Spinal cord (tissue), 10 donors: Measurements from ENCODE around the gene SLC25A45. TPM values are rescaled to one million over a fixed set of nuclear protein-coding genes. Genes with fewer than 3 reads are reported as not detected.
A peak's percentile ranks its signal among the peaks of the same experiment; 100 is the strongest.
"Not testable (repeated sequence)": the region's sequence is repeated elsewhere in the genome, so short reads cannot be mapped to it uniquely, and the experiment has no call there.

Source experiments
- DNase-seq, 6 donors: peaks; one replicate each; pipeline versions ENCODE4 v3.0.0 to v3.0.0-alpha.2; 2013 to 2015; ENCODE audit warnings: low spot score in 6 of 6, low read depth in 4 of 6
- H3K27ac ChIP-seq: one replicate; pipeline ENCODE4 v1.5.1; 2013; ENCODE audit warnings: low read depth, low read length, control low read depth
- H3K27me3 ChIP-seq: one replicate; pipeline ENCODE4 v1.6.1; 2013; ENCODE audit warnings: low read length; ENCODE audit not compliant: control insufficient read depth, insufficient read depth
- H3K36me3 ChIP-seq: one replicate; pipeline ENCODE4 v1.6.1; 2013; ENCODE audit warnings: low read length; ENCODE audit not compliant: control insufficient read depth, insufficient read depth
- H3K4me1 ChIP-seq: one replicate; pipeline ENCODE4 v1.6.1; 2013; ENCODE audit warnings: low read length; ENCODE audit not compliant: control insufficient read depth, insufficient read depth
- H3K4me3 ChIP-seq: one replicate; pipeline ENCODE4 v1.5.1; 2013; ENCODE audit warnings: low read depth, low read length, control low read depth
- H3K9me3 ChIP-seq: one replicate; pipeline ENCODE4 v1.6.1; 2013; ENCODE audit warnings: low read length; ENCODE audit not compliant: control insufficient read depth, insufficient read depth
- WGBS: methylation state at CpG from one replicate; pipeline ENCODE4 v1.1.5; 2013; ENCODE audit warnings: missing lambda C conversion rate; ENCODE audit not compliant: insufficient coverage; 5-methylcytosine and 5-hydroxymethylcytosine counted together
- polyA plus RNA-seq, 2 donors: library from polyadenylated mRNA; unstranded; fragments of 120-200 nt; gene quantifications; one replicate each; pipeline ENCODE4 v1.2.1, GENCODE V29; 2013; ENCODE audit not compliant: insufficient read length in 2 of 2
- total RNA-seq, 2 donors: library from RNA; depleted of rRNA in 1 of 2; stranded (reverse); fragments of 120-200 nt in 1 of 2; fragments of >200 nt in 1 of 2; gene quantifications; one replicate each; pipeline versions ENCODE4 v1.2.3 to v1.2.4, GENCODE V29; 2013 to 2014
- donor health status: healthy.

The SLC25A45 gene
- total and polyA plus RNA-seq, 4 donors, result 1.8 to 3.7 (median 2.7) TPM

GRCh38 chr11:65353900-65354264, 28.6 kb downstream of the SLC25A45 start:
- Histone ChIP-seq H3K27me3 (peaks cover 4% of the 10 kb centered on the region), H3K4me3 (peak overlapping the region; percentile 71), H3K4me1 (peaks cover 42% of the 10 kb centered on the region), H3K9me3 (no peaks in the 10 kb centered on the region), H3K27ac (peak overlapping the region; percentile 92), H3K36me3 (peaks cover 45% of the 10 kb centered on the region)
- WGBS, result 6% methylated on average over 11 of the region's 16 CpGs
- DNase-seq, result no peak

- H3K9me3 ChIP-seq, result no peaks in the 10 kb centered on the region
- H3K27ac ChIP-seq, result peak overlapping the region; percentile 92
- WGBS, result 65% methylated on average over 5 of the region's 7 CpGs
- peaks cover 4% of the 10 kb centered on the region for H3K27me3 ChIP-seq
- H3K4me1 ChIP-seq, result peaks cover 42% of the 10 kb centered on the region
- H3K4me3 ChIP-seq, result peak overlapping the region; percentile 71
- DNase-seq, result no peak
- peaks cover 51% of the 10 kb centered on the region for H3K36me3 ChIP-seq
Observed at GRCh38 chr11:65353376-65353775, 29.1 kb downstream of the SLC25A45 start.

GRCh38 chr11:65352783-65353182, 29.7 kb downstream of the SLC25A45 start:
- H3K4me3 ChIP-seq, result no peak overlapping the region
- no CpG with 5 or more reads among the region's 3 CpGs for WGBS
- peaks cover 56% of the 10 kb centered on the region for H3K36me3 ChIP-seq
- no peaks in the 10 kb centered on the region for H3K9me3 ChIP-seq
- H3K27me3 ChIP-seq, result peaks cover 4% of the 10 kb centered on the region
- DNase-seq, result peak in 2 of 6 donors; percentile 46 to 76
- peaks cover 42% of the 10 kb centered on the region for H3K4me1 ChIP-seq
- H3K27ac ChIP-seq, result no peak overlapping the region

DNA sequence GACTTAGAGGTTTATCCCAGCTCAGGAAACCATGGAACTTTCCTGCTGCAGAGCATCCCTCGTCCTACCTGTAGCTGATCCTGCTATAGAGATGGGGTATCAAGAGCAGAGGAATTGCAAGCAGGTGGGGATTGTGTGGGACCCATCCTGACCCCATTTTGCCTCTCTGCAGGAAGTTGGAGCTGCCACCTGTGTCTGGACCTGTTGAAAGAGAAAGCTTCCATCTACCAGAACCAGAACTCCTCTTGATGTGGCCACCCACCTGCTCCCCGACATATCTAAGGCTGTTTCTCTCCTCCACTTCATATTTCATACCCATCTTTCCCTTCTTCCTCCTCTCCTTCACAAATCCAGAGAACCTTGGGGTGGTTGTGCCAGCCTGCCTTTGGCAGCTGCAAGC, 30.9 kb downstream of the SLC25A45 start:
- Histone ChIP-seq H3K27me3 (peaks cover 4% of the 10 kb centered on the region), H3K4me3 (no peak overlapping the region), H3K36me3 (peaks cover 66% of the 10 kb centered on the region), H3K9me3 (no peaks in the 10 kb centered on the region), H3K4me1 (peaks cover 35% of the 10 kb centered on the region), H3K27ac (no peak overlapping the region)
- no peak for DNase-seq
- WGBS, result 86% methylated on average over 1 of the region's 2 CpGs

GRCh38 chr11:65341856-65342255, 40.6 kb downstream of the SLC25A45 start:
- Histone ChIP-seq H3K9me3 (no peaks in the 10 kb centered on the region), H3K36me3 (peaks cover 76% of the 10 kb centered on the region)

GRCh38 chr11:65340226-65340625, 42.2 kb downstream of the SLC25A45 start:
- no peak overlapping the region for H3K4me3 ChIP-seq
- no peaks in the 10 kb centered on the region for H3K4me1 ChIP-seq
- H3K27ac ChIP-seq, result no peak overlapping the region
- no peaks in the 10 kb centered on the region for H3K27me3 ChIP-seq
- H3K9me3 ChIP-seq, result no peaks in the 10 kb centered on the region
- peaks cover 66% of the 10 kb centered on the region for H3K36me3 ChIP-seq
- WGBS, result 84% methylated on average over 6 of the region's 11 CpGs
- DNase-seq, result peak in 1 of 6 donors; percentile 24

More at GRCh38 chr11:65341856-65342255, 40.6 kb downstream of the SLC25A45 start:
- Histone ChIP-seq H3K4me1 (no peaks in the 10 kb centered on the region), H3K27me3 (no peaks in the 10 kb centered on the region), H3K4me3 (no peak overlapping the region), H3K27ac (no peak overlapping the region)
- DNase-seq, result no peak
- WGBS, result no CpG with 5 or more reads among the region's 3 CpGs

- 67% methylated on average over 5 of the region's 7 CpGs for WGBS
- Histone ChIP-seq H3K4me3 (no peak overlapping the region), H3K27me3 (no peaks in the 10 kb centered on the region), H3K9me3 (no peaks in the 10 kb centered on the region), H3K36me3 (peaks cover 51% of the 10 kb centered on the region), H3K27ac (no peak overlapping the region), H3K4me1 (no peaks in the 10 kb centered on the region)
- DNase-seq, result no peak
Observed at GRCh38 chr11:65338676-65339075, 43.8 kb downstream of the SLC25A45 start.

- DNase-seq, result no peak
- H3K27ac ChIP-seq, result peak overlapping the region; percentile 88
- peak overlapping the region; percentile 86 for H3K4me3 ChIP-seq
- no peaks in the 10 kb centered on the region for H3K27me3 ChIP-seq
- H3K36me3 ChIP-seq, result peaks cover 17% of the 10 kb centered on the region
- H3K4me1 ChIP-seq, result no peaks in the 10 kb centered on the region
- H3K9me3 ChIP-seq, result no peaks in the 10 kb centered on the region
- WGBS, result 11% methylated on average over 4 of the region's 5 CpGs
Observed at GRCh38 chr11:65334696-65335295, 47.6 kb downstream of the SLC25A45 start.

- H3K4me1 ChIP-seq, H3K27me3 ChIP-seq, H3K9me3 ChIP-seq, H3K27ac ChIP-seq, DNase-seq, H3K4me3 ChIP-seq: not testable (repeated sequence)
- WGBS, result 100% methylated on average over 5 of the region's 9 CpGs
- H3K36me3 ChIP-seq, result peaks cover 11% of the 10 kb centered on the region
Observed at GRCh38 chr11:65332591-65332990, 49.9 kb downstream of the SLC25A45 start.

- no peak for DNase-seq
Observed at GRCh38 chr11:65330544-65330943, 51.9 kb downstream of the SLC25A45 start.

More at GRCh38 chr11:65330544-65330943, 51.9 kb downstream of the SLC25A45 start:
- 90% methylated on average over 2 of the region's 7 CpGs for WGBS
- Histone ChIP-seq H3K9me3 (no peaks in the 10 kb centered on the region), H3K4me3 (no peak overlapping the region), H3K27me3 (no peaks in the 10 kb centered on the region), H3K4me1 (no peaks in the 10 kb centered on the region), H3K36me3 (no peaks in the 10 kb centered on the region), H3K27ac (no peak overlapping the region)
